Calu3 (cell line): ENCODE data around the gene ARHGEF28. TPM values are rescaled to one million over a fixed set of nuclear protein-coding genes. Genes with fewer than 3 reads are reported as not detected.

Experiments used
- BruUV-seq: library from RNA; stranded (reverse); fragments of 400-500 nt; replicated peaks from 2 replicates; lab custom pipeline; 2021; lab: Mats Ljungman, UMichigan
- CTCF ChIA-PET: fragments of 300-600 bp; sonication (Branson Sonifier 250); formaldehyde crosslinking; loops from one replicate; lab custom pipeline; 2022; ENCODE audit warnings: antibody characterized with exemption; lab: Charles Lee
- DNase-seq: peaks from one replicate; pipeline ENCODE4 v3.0.0; 2022
- H3K27ac Mint-ChIP-seq: one replicate; pipeline ENCODE4 v1.8.0; 2022; ENCODE audit warnings: mixed read lengths; ENCODE audit not compliant: unreplicated experiment
- H3K27me3 Mint-ChIP-seq: one replicate; pipeline ENCODE4 v1.8.0; 2022; ENCODE audit warnings: mixed read lengths; ENCODE audit not compliant: unreplicated experiment
- H3K36me3 Mint-ChIP-seq: one replicate; pipeline ENCODE4 v1.8.0; 2022; ENCODE audit warnings: mild to moderate bottlenecking, moderate library complexity, mixed read lengths; ENCODE audit not compliant: insufficient read depth, unreplicated experiment
- H3K4me1 Mint-ChIP-seq: one replicate; pipeline ENCODE4 v1.8.0; 2022; ENCODE audit warnings: mild to moderate bottlenecking, low read depth, mixed read lengths; ENCODE audit not compliant: unreplicated experiment
- H3K4me3 Mint-ChIP-seq: one replicate; pipeline ENCODE4 v1.8.0; 2022; ENCODE audit warnings: mild to moderate bottlenecking, low read depth, moderate library complexity, mixed read lengths; ENCODE audit not compliant: unreplicated experiment
- H3K9me3 Mint-ChIP-seq: one replicate; pipeline ENCODE4 v1.8.0; 2022; ENCODE audit warnings: low read depth, mixed read lengths; ENCODE audit not compliant: unreplicated experiment
- CTCF ChIP-seq: fragments of 200-600 bp; IDR thresholded peaks from one replicate; pipeline ENCODE4 v1.8.0; 2022; ENCODE audit warnings: antibody characterized with exemption; ENCODE audit not compliant: unreplicated experiment
- intact Hi-C: fragments of 100-400 bp; cut with micrococcal nuclease; formaldehyde crosslinking; loops from one replicate; pipeline ENCODE4 v1.10.0; 2022; ENCODE audit not compliant: unreplicated experiment
- total RNA-seq: library from RNA; stranded (reverse); gene quantifications from 2 replicates; pipeline ENCODE4 v1.2.3, GENCODE V29; 2022

The ARHGEF28 gene
- total RNA-seq, 1 experiment from 2014 or later = 92.0 TPM

- no peak overlapping the region for H3K4me3 Mint-ChIP-seq
- intact Hi-C loops = no loop called here
- BruUV-seq = no TSS peak
- no peak for DNase-seq
- no peaks in the 10 kb centered on the region for H3K9me3 Mint-ChIP-seq
- H3K27ac Mint-ChIP-seq = peak overlapping the region; percentile 5
- no peaks in the 10 kb centered on the region for H3K27me3 Mint-ChIP-seq
- CTCF ChIA-PET = interaction anchor here (0.6 to 0.9 kb wide), 3 partner anchors 17 to 641 kb away, joined by 3 to 8 read pairs (median 4); no protein-coding TSS in a partner anchor
- H3K4me1 Mint-ChIP-seq = peaks cover 48% of the 10 kb centered on the region
- no peaks in the 10 kb centered on the region for H3K36me3 Mint-ChIP-seq
- no peak for TF ChIP-seq CTCF
Observed at GRCh38 chr5:73607228-73607627, 18.8 kb upstream of the ARHGEF28 start.

GRCh38 chr5:73612799-73613198 lies 13.2 kb upstream of the ARHGEF28 start:
- intact Hi-C loops = no loop called here
- DNase-seq = no peak
- no TSS peak for BruUV-seq
- Mint-ChIP-seq H3K27ac (no peak overlapping the region), H3K4me1 (peaks cover 39% of the 10 kb centered on the region), H3K36me3 (no peaks in the 10 kb centered on the region), H3K27me3 (no peaks in the 10 kb centered on the region), H3K9me3 (no peaks in the 10 kb centered on the region), H3K4me3 (no peak overlapping the region)
- no peak for TF ChIP-seq CTCF
- CTCF ChIA-PET = no interaction called here

GRCh38 chr5:73615085-73615484 lies 10.9 kb upstream of the ARHGEF28 start:
- DNase-seq = no peak
- H3K27ac Mint-ChIP-seq = no peak overlapping the region
- no peaks in the 10 kb centered on the region for H3K9me3 Mint-ChIP-seq
- CTCF ChIA-PET = interaction anchor here (0.6 kb wide), 2 partner anchors 1016 to 1178 kb away, joined by 3 to 5 read pairs; no protein-coding TSS in a partner anchor
- no peak for TF ChIP-seq CTCF
- H3K27me3 Mint-ChIP-seq = no peaks in the 10 kb centered on the region
- BruUV-seq = no TSS peak
- H3K4me1 Mint-ChIP-seq = peaks cover 44% of the 10 kb centered on the region
- intact Hi-C loops = no loop called here
- no peaks in the 10 kb centered on the region for H3K36me3 Mint-ChIP-seq
- no peak overlapping the region for H3K4me3 Mint-ChIP-seq

GRCh38 chr5:73615947-73616346 lies 10.0 kb upstream of the ARHGEF28 start:
- Mint-ChIP-seq H3K4me3 (no peak overlapping the region), H3K4me1 (peaks cover 44% of the 10 kb centered on the region), H3K36me3 (no peaks in the 10 kb centered on the region), H3K27me3 (no peaks in the 10 kb centered on the region), H3K27ac (no peak overlapping the region), H3K9me3 (no peaks in the 10 kb centered on the region)
- DNase-seq = no peak
- CTCF ChIA-PET = interaction anchor here (0.7 kb wide), 1 partner anchor 57 kb away, joined by 4 read pairs; no protein-coding TSS in a partner anchor
- BruUV-seq = no TSS peak
- intact Hi-C loops = no loop called here
- TF ChIP-seq CTCF = no peak
